ENCODE data around the gene MAPK8.

MAPK8 gene

DNA sequence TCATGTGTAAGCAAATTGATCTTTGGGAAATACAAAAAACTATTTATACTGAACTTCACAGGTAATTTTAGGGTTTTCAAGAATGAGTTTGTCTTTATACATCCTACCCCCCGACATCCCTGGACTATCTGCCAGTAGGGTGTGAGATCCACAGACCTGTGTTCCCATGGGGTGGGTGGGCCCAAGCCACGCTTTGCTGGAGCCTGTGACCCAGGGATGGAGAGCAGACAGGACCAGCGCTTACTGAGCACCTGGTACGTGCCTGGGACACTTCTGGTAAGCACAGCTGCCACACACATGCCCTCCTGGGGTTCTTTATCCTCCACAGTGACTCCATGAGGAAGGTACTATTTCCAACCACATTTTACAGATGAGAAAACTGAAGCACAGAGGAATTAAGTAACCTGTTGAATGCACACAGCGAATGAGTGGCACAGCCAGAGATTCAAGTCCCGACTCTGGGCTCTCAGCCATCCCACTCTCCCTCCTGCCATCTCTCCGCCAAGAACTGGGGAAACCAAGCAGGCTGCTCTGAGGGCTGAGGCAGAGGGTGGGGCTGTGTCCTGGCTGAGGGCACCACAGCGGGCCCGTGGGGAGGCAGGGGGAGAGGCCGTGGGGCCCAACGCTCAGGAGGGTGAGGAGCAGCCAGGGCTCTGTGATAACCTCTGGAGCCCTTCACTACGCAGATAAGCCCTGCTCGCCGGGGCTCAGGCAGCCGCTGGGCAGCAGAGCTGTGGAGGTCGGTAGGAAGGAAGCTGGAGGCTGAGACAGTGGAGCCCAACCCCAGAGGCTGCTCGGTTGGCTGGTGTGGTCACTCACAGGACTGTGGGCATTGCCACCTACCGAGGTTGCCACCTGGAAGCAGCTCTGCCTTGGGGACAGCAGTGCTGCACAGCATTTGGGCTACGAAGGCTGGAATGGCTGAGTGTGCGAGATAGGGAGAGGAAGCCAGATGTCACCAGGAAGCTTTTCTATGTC, 174.2 kb downstream of the MAPK8 start:
- no peak for DNase-seq

DNA sequence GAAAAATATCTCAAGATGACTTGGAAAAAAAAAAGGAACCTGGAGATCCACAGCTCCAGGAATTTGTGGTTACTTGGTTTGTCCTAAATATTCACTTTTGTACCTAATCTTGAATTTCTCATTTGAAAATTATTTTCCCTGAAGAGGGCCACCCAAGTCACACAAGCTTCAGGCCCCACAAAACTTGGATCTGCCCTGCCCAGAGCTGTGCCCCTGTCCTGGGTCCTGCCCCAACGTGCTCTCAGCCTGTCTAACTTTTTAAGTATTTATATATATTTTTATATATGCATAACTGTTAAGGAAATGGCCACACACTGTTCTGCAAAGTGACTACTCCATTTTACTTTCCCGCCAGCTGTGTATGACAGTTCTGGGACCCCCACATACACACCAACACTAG, 174.9 kb downstream of the MAPK8 start:
- no peak for DNase-seq

DNA sequence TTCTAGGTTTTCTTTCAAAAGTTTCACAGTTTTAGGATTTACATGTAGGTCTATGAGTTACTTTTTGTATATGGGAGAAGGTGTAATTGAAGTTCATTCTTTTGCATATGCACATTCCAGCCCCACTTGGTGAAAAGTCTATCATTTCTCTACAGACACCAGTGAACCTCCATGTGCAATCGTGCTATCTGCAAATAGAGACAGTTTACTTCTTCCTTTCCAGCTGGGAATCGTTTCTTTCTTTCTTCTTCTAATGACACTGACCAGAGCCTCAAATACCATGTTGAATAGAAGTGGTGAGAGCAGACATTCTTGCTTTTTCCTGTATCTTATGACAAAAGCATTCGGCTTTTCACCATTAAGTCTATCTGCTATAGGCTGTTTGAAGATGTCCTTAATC, 175.7 kb downstream of the MAPK8 start:
- no peak for DNase-seq

DNA sequence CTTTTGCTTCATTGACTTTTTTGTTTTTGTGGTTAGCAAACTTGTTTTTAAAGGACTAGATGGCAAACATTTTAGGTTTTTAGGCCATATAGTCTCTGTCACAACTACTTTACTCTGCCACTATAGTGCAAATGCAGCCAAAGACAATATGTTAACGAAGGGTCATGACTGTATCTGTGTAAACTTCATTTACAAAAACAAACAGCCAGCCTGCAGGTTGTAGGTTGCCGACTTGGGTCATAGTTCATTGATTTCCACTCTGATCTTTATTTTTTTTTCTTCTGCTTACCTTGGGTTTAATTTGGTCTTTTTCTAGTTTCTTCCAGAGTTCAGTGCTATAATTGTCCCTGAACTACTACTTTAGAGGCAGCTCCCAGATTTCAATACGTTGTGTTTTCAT, 178.4 kb downstream of the MAPK8 start:
- no peak for DNase-seq

DNA sequence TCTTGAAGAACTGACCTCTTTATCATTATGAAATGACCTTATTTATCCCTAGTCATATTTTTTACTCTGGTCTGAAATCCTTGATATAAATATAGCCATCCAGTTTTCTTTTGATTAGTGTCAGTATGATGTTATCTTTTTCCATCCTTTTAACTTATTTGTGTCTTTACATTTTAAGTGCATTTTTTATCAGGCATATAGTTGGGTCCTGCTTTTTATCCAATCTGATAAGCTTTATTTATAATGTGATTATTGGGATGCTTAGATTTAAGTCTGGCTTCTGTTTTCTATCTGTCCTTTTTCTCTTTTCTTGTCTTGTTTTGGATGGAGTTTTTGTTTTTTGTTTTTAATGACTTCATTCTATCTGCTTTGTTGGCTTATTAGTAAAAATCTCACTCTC, 179.2 kb downstream of the MAPK8 start:
- DNase-seq: no peak

DNA sequence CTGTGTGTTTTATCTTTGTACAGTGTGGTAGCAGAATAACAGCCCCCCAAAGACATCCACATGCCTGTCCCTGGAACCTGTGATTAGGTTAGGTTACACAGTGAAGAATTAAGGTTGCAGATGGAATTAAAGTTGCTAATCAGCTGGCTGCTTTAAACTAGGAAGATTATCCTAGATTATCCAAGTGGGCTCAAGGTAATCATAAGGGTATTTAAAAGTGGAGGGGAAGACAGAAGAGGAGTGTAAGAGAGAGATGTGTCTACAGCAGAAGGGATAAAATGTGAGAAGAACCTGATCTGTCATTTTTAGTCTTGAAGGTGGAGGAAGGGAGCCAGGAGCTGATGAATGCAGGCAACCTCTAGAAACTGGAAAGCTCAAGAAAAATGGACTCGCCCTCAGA, 180.8 kb downstream of the MAPK8 start:
- no peak for DNase-seq
